ENCODE measurements around the gene CD84. TPM values are rescaled to one million over a fixed set of nuclear protein-coding genes. Genes with fewer than 3 reads are reported as not detected.

The CD84 gene
- total RNA-seq, 2 donors from 2014 or later = 1.2 to 6.7 TPM

- Histone ChIP-seq H3K36me3 (no peaks in the 10 kb centered on the region), H3K4me3 (no peak overlapping the region), H3K27ac (no peak overlapping the region), H3K9me3 (no peaks in the 10 kb centered on the region), H3K27me3 (replicated peaks; ENCODE audit: insufficient read depth) (no peaks in the 10 kb centered on the region), H3K4me1 (replicated peaks) (no peaks in the 10 kb centered on the region)
- TF ChIP-seq, protein P1, sequence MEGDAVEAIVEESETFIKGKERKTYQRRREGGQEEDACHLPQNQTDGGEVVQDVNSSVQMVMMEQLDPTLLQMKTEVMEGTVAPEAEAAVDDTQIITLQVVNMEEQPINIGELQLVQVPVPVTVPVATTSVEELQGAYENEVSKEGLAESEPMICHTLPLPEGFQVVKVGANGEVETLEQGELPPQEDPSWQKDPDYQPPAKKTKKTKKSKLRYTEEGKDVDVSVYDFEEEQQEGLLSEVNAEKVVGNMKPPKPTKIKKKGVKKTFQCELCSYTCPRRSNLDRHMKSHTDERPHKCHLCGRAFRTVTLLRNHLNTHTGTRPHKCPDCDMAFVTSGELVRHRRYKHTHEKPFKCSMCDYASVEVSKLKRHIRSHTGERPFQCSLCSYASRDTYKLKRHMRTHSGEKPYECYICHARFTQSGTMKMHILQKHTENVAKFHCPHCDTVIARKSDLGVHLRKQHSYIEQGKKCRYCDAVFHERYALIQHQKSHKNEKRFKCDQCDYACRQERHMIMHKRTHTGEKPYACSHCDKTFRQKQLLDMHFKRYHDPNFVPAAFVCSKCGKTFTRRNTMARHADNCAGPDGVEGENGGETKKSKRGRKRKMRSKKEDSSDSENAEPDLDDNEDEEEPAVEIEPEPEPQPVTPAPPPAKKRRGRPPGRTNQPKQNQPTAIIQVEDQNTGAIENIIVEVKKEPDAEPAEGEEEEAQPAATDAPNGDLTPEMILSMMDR (IDR thresholded peaks at IDR 0.05) = no peak
- TF ChIP-seq POLR2A (IDR thresholded peaks at IDR 0.05) = no peak
- TF ChIP-seq POLR2AphosphoS5 (IDR thresholded peaks at IDR 0.05) = no peak
- intact Hi-C loops (cut with DNase I) = no loop called here
- no peak for DNase-seq (ENCODE audit: low spot score)
- 89% methylated on average over 5 of the region's 5 CpGs for WGBS
Observed at GRCh38 chr1:160622501-160623226, 43.4 kb upstream of the CD84 start.

DNA sequence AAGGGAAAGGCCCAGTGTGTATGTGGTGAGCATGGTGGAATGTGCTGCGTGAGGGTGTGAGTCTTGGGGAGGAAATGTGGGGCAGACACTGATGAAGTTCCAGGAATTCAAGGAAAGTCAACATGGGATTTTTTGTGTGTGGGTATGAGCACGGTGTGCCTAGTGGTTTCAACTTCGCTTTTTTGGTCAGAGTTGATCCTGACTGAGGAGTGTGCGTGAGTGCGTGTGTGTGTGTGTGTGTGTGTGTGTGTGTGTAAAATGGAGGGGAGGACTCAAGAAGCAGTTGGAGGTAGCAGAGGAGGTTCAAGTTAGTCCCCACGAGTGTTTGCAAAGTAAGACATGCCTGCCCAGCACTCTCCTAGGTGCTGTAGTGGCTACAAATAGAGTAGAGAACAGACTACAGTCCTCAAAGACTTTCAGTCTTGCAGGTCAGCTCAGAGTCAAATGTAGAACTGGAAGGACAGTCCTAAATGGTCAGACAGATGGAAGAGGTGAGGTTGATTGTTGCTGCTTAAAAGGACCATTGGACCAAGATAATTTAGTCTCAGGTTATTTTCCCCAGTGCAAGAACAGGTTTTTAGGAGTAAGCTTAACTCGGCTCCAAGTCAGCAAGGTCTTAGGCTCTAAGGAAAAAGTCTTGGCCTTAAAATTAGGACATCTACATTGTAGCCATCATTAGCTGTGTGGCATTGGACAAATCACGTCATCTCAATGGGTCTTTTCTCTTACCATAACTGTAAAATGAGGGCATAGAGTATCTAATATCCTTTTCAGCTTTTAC is 42.5 kb upstream of the CD84 start:
- Histone ChIP-seq H3K27ac (no peak overlapping the region), H3K4me1 (replicated peaks) (no peaks in the 10 kb centered on the region), H3K36me3 (no peaks in the 10 kb centered on the region), H3K27me3 (replicated peaks; ENCODE audit: insufficient read depth) (no peaks in the 10 kb centered on the region), H3K9me3 (no peaks in the 10 kb centered on the region), H3K4me3 (no peak overlapping the region)
- DNase-seq (ENCODE audit: low spot score) = no peak
- intact Hi-C loops (cut with DNase I) = no loop called here
- WGBS = 80% methylated on average over 8 of the region's 8 CpGs
- no peak for TF ChIP-seq POLR2AphosphoS5 (IDR thresholded peaks at IDR 0.05)
- TF ChIP-seq POLR2A (IDR thresholded peaks at IDR 0.05) = no peak
- TF ChIP-seq, protein P1 (IDR thresholded peaks at IDR 0.05) = no peak

- Histone ChIP-seq H3K4me3 (no peak overlapping the region), H3K27ac (no peak overlapping the region), H3K36me3 (no peaks in the 10 kb centered on the region), H3K9me3 (no peaks in the 10 kb centered on the region), H3K27me3 (replicated peaks; ENCODE audit: insufficient read depth) (no peaks in the 10 kb centered on the region), H3K4me1 (replicated peaks) (no peaks in the 10 kb centered on the region)
- TF ChIP-seq POLR2AphosphoS5 (IDR thresholded peaks at IDR 0.05) (no peak), POLR2A (IDR thresholded peaks at IDR 0.05) (no peak)
- TF ChIP-seq, protein P1 (IDR thresholded peaks at IDR 0.05) = no peak
- intact Hi-C loops (cut with DNase I) = no loop called here
- no peak for DNase-seq (ENCODE audit: low spot score)
- WGBS = 95% methylated on average over 5 of the region's 5 CpGs
Observed at GRCh38 chr1:160620942-160621632, 41.8 kb upstream of the CD84 start.

DNA sequence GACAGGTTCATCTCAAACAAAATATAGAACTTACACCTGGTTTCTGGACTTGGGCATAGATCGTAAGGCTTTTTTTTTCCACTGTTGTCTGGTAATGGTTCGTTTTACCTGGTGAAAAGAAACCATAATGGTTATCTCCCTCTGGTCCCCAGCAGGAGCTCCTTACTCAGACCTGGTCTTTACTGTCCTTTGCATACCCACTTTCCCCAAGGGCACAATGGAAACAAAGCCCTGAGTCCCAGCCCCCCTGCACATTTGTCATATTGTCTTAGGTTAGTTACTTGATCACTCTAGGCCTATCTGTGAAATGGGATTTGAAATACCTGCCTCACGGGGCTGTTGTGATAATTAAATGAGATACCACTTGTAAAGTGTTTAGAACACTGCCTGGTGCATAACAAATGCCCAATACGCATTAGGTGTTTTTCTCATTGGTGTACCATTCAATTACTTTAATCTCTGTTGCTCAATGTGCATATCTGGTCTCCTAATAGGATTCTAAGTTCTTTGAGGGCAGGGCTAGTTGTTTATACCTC is 40.5 kb upstream of the CD84 start:
- TF ChIP-seq, protein P1 (IDR thresholded peaks at IDR 0.05) = no peak
- TF ChIP-seq POLR2A (IDR thresholded peaks at IDR 0.05) (no peak), POLR2AphosphoS5 (IDR thresholded peaks at IDR 0.05) (no peak)
- intact Hi-C loops (cut with DNase I) = no loop called here
- WGBS = 86% methylated on average over 4 of the region's 4 CpGs

More for the DNA sequence above, 40.5 kb upstream of the CD84 start:
- Histone ChIP-seq H3K27me3 (replicated peaks; ENCODE audit: insufficient read depth) (no peaks in the 10 kb centered on the region), H3K4me1 (replicated peaks) (no peaks in the 10 kb centered on the region), H3K9me3 (no peaks in the 10 kb centered on the region), H3K27ac (no peak overlapping the region), H3K4me3 (no peak overlapping the region), H3K36me3 (no peaks in the 10 kb centered on the region)
- no peak for DNase-seq (ENCODE audit: low spot score)

Measured in prostate gland (tissue), 2 donors.